Measurements from ENCODE around the gene STIM2. TPM values are rescaled to one million over a fixed set of nuclear protein-coding genes. Genes with fewer than 3 reads are reported as not detected.
A peak's percentile ranks its signal among the peaks of the same experiment; 100 is the strongest.

The STIM2 gene
- total RNA-seq, 1 experiment from 2014 or later: 23.9 TPM

DNA sequence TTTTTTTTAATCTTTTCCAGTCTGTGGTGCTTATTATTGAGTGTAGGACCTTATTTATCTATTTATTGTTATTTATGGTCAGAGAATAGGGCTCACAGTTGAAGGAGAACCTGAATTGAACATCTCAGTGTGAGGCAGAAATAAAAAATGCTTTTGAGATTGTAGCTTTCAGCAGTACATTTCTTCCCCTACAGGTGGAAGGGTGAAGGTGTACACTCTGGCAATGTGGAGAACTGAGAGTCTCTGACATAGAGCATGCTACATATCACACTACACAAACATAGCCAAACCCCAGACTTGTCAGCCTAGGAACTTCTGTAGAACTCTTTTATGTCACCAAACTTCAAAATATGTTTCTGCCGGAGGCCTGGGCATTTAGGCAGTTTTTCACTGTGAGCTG is 140.2 kb downstream of the STIM2 start:
- TF ChIP-seq, protein P1, sequence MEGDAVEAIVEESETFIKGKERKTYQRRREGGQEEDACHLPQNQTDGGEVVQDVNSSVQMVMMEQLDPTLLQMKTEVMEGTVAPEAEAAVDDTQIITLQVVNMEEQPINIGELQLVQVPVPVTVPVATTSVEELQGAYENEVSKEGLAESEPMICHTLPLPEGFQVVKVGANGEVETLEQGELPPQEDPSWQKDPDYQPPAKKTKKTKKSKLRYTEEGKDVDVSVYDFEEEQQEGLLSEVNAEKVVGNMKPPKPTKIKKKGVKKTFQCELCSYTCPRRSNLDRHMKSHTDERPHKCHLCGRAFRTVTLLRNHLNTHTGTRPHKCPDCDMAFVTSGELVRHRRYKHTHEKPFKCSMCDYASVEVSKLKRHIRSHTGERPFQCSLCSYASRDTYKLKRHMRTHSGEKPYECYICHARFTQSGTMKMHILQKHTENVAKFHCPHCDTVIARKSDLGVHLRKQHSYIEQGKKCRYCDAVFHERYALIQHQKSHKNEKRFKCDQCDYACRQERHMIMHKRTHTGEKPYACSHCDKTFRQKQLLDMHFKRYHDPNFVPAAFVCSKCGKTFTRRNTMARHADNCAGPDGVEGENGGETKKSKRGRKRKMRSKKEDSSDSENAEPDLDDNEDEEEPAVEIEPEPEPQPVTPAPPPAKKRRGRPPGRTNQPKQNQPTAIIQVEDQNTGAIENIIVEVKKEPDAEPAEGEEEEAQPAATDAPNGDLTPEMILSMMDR (IDR thresholded peaks at IDR 0.05): peak; percentile 23; the same call in 1 of the 2 replicates
- no peak for TF ChIP-seq POLR2AphosphoS5 (IDR thresholded peaks at IDR 0.05; ENCODE audit: low read depth, low read length)
- H3K27ac ChIP-seq (ENCODE audit: low read length): no peak overlapping the region
- H3K4me1 ChIP-seq (ENCODE audit: control insufficient read depth, insufficient read depth, low read length): no peaks in the 10 kb centered on the region; the same call in 1 of the 2 replicates
- intact Hi-C loops (cut with micrococcal nuclease; ENCODE audit: unreplicated experiment): no loop called here
- H3K9me3 ChIP-seq (ENCODE audit: control insufficient read depth, insufficient read depth, low read depth, low read length): no peaks in the 10 kb centered on the region
- BruUV-seq (replicated peaks): no TSS peak
- H3K27me3 ChIP-seq (ENCODE audit: control insufficient read depth, insufficient read depth, low read length): no peaks in the 10 kb centered on the region
- DNase-seq (ENCODE audit: low read depth, low spot score): no peak
- ChIA-PET POLR2A (no interaction called here), CTCF (no interaction called here)
- in situ Hi-C loops (cut with HindIII; ENCODE audit: low pct_unique_long_range_greater_than_20kb, low sequenced_read_pairs): no loop called here
- H3K36me3 ChIP-seq (ENCODE audit: control insufficient read depth, insufficient read depth, low read length): no peaks in the 10 kb centered on the region; the same call in 1 of the 2 replicates
- H3K4me3 ChIP-seq (ENCODE audit: low read depth in 2 of 2, low read length in 2 of 2): no peak overlapping the region
- ATAC-seq: 0 out of 2 replicates have a peak, but pooled peaks have one; percentile 66

DNA sequence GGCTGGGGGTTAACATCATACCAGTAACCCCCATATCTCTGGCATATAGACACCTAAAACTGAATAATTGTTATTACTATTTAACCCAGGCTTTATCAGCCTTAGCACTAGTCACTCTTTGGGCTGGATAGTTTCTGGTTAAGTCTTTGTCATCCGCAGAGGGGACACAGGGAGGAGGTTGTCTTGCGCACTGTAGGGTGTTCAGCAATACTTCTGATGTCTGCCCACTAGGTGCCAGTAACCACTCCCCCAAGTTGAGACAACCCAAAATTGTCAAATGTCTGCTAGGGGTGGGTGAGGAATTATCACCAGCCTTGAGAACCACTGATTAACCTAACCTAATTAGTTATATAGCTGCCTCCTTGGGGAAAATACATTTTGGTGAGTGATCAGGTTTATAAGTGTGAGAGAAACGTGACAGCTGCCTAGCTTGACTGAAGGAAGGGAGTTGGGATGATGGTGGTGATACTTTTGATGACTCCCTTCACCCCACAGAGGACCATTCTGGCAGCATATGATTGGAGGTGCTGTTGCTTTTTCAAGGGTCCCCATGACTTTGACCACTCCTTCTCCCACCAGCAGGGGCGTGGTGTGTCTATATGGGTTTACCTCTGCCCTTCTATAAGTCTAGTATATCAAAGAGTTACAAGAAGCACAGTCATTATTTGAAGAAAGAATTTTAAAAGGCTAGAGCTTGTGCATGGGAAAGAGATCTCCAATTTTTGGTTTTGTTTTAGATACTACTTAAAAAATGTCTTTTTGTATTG is 140.9 kb downstream of the STIM2 start:
- Histone ChIP-seq H3K9me3 (ENCODE audit: control insufficient read depth, insufficient read depth, low read depth, low read length) (no peaks in the 10 kb centered on the region), H3K36me3 (ENCODE audit: control insufficient read depth, insufficient read depth, low read length) (no peaks in the 10 kb centered on the region), H3K4me1 (ENCODE audit: control insufficient read depth, insufficient read depth, low read length) (no peaks in the 10 kb centered on the region; the same call in 1 of the 2 replicates), H3K27me3 (ENCODE audit: control insufficient read depth, insufficient read depth, low read length) (no peaks in the 10 kb centered on the region), H3K27ac (ENCODE audit: low read length) (no peak overlapping the region), H3K4me3 (ENCODE audit: low read depth in 2 of 2, low read length in 2 of 2) (no peak overlapping the region)
- POLR2A ChIA-PET: no interaction called here
- intact Hi-C loops (cut with micrococcal nuclease; ENCODE audit: unreplicated experiment): no loop called here
- BruUV-seq (replicated peaks): no TSS peak
- TF ChIP-seq SIN3A (IDR thresholded peaks at IDR 0.05; ENCODE audit: borderline replicate concordance, insufficient read depth, low read depth, low read length) (no peak), TCF7L2 (IDR thresholded peaks at IDR 0.05; ENCODE audit: low read depth, low read length) (no peak), POLR2AphosphoS5 (IDR thresholded peaks at IDR 0.05; ENCODE audit: low read depth, low read length) (no peak)
- TF ChIP-seq, protein P1 (IDR thresholded peaks at IDR 0.05): no peak
- TF ChIP-seq, protein P2, sequence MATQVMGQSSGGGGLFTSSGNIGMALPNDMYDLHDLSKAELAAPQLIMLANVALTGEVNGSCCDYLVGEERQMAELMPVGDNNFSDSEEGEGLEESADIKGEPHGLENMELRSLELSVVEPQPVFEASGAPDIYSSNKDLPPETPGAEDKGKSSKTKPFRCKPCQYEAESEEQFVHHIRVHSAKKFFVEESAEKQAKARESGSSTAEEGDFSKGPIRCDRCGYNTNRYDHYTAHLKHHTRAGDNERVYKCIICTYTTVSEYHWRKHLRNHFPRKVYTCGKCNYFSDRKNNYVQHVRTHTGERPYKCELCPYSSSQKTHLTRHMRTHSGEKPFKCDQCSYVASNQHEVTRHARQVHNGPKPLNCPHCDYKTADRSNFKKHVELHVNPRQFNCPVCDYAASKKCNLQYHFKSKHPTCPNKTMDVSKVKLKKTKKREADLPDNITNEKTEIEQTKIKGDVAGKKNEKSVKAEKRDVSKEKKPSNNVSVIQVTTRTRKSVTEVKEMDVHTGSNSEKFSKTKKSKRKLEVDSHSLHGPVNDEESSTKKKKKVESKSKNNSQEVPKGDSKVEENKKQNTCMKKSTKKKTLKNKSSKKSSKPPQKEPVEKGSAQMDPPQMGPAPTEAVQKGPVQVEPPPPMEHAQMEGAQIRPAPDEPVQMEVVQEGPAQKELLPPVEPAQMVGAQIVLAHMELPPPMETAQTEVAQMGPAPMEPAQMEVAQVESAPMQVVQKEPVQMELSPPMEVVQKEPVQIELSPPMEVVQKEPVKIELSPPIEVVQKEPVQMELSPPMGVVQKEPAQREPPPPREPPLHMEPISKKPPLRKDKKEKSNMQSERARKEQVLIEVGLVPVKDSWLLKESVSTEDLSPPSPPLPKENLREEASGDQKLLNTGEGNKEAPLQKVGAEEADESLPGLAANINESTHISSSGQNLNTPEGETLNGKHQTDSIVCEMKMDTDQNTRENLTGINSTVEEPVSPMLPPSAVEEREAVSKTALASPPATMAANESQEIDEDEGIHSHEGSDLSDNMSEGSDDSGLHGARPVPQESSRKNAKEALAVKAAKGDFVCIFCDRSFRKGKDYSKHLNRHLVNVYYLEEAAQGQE (IDR thresholded peaks at IDR 0.05; ENCODE audit: insufficient read depth in 1 of 2, low read depth in 2 of 2, low read length in 1 of 2): no peak
- ATAC-seq (no peak), DNase-seq (ENCODE audit: low read depth, low spot score) (no peak)
- CTCF ChIA-PET: no interaction called here
- in situ Hi-C loops (cut with HindIII; ENCODE audit: low pct_unique_long_range_greater_than_20kb, low sequenced_read_pairs): no loop called here

Data from Panc1 (cell line).